8988T (cell line): ENCODE measurements around the gene HLX.
A peak's percentile ranks its signal among the peaks of the same experiment; 100 is the strongest.

ENCODE experiments used
- DNase-seq: peaks from one replicate; pipeline ENCODE4 v3.0.0; 2011

Gene HLX, protein sequence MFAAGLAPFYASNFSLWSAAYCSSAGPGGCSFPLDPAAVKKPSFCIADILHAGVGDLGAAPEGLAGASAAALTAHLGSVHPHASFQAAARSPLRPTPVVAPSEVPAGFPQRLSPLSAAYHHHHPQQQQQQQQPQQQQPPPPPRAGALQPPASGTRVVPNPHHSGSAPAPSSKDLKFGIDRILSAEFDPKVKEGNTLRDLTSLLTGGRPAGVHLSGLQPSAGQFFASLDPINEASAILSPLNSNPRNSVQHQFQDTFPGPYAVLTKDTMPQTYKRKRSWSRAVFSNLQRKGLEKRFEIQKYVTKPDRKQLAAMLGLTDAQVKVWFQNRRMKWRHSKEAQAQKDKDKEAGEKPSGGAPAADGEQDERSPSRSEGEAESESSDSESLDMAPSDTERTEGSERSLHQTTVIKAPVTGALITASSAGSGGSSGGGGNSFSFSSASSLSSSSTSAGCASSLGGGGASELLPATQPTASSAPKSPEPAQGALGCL

GRCh38 chr1:220879076-220879508 is at the start of gene HLX:
TSS of gene HLX (plus strand) at chr1:220879443. CDS start at chr1:220879858, 415 bp downstream.
- peak; percentile 96 for DNase-seq

DNA sequence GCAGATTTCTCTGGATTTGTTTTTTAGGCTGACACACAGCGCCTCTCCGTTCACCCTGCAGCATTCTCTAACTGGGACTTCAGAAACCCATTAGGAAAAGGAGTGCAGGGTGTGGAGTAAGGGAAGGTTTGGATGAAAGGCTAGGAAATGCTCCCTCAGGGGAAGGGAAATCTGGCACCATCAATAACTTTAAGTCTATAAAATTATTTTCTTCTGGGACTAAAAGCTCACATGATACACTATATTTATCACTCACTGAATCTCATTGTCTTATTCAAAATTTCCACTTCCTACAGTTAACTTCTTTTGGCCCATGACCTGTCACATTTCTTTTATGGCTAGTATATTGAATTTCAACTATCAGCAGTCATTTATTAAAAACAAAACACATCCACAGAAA is 45.8 kb upstream of the HLX start:
- DNase-seq: no peak

GRCh38 chr1:220834155-220834870 is 44.9 kb upstream of the HLX start:
- DNase-seq: no peak

DNA sequence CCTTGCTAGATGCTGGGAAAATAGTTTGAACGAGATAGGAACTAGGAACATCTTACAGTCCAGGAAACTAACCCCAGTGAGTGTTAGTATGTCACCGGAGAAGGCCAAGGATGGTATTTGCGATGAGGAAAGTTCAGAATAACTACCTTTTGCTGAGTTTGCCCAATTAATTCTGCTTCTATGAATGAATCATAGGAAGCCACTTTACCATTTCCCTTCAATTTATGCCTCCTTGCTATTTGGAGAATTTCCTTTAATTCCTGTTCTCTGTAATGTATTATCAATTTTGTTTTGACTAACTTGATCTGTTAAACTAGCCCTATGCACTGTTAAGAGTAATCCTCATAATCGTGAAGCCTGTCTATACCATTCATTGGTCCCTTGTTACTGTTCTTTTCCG is 40.7 kb upstream of the HLX start:
- no peak for DNase-seq

DNA sequence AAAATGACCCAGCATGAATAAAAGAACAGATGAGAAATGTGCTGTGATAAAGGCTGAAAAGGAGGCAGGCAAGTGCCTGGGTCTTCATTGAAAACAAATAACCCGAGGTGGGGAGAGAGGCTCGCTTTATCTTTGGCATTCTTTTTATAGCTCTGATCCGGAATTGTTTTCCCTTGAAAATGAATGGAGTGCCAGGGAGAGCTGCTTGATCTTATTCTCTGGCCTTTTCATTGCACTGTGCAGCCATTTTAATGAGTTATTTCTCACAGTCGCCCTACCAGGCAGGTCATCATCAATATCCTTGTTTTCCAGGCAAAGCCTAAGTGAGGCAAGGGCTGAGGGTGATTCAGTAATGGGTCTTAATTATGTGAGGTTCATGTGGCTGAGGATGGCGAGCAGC is 39.8 kb upstream of the HLX start:
- no peak for DNase-seq

DNA sequence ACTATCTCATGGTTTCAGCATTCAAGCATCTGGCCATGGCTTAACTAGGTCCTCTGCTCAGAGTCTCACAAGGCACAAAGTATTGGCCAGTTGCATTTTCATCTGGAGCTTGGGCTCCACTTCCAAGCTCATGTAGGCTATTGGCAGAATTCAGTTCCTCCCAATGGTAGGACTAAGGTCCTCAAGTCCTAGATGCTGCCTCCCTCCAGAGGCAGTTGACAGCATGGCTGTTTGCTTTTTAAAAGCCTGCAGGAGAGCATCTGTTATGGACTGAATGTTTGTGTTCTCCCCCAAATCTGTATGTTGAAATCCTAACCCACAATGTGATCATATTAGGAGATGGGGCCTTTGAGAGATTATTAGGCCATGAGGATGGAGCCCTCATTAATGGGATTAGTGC is 38.0 kb upstream of the HLX start:
- no peak for DNase-seq

DNA sequence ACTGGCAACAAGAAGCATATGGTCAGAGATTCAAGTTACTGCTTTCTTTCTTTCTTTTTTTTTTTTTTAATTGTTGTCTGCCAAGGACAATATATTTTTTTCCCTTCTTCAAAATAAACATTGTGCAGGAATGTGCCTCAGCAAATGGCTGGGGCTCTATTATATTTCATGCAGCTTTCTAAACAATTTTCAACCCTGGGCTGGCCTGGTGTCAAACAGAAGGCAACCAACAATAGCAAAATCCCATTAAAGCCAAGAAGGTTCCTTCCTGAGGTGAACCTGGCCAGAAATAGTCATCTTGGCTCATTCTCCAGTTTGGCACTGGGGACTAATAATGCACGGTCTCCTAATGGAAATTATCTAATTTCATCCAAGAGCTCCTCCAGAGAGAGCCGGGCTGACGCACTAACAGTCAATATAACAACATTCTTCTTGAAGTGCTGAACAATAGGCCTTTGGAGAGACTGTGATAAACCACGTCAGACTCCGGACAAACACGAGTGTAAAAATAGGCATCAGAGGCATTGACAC is 35.7 kb upstream of the HLX start:
- DNase-seq: no peak

GRCh38 chr1:220852408-220852807 is 26.8 kb upstream of the HLX start:
- DNase-seq: no peak

GRCh38 chr1:220872296-220872695 is 6.9 kb upstream of the HLX start:
- DNase-seq: no peak

DNA sequence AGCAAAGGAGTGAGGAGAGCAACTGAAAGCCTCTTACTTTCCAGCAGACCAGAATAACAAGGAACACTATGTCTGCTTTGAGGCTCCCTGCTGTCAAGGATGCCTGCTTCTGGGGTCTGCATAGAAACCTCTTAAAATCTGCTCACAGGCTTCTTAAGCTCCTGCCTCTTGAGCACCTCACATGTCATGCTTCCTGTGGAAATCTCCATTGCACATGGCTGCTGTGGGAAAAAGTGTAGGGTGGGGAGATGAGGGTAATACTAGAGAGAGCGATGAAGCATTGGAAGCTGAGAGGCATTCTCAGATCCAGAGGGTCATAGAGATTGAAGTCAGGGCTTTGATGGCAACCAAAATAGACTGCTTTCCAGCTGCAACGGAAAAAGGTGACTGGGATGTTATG is 6.2 kb upstream of the HLX start:
- no peak for DNase-seq

GRCh38 chr1:220873868-220874655 is 5.2 kb upstream of the HLX start:
- DNase-seq: no peak

DNA sequence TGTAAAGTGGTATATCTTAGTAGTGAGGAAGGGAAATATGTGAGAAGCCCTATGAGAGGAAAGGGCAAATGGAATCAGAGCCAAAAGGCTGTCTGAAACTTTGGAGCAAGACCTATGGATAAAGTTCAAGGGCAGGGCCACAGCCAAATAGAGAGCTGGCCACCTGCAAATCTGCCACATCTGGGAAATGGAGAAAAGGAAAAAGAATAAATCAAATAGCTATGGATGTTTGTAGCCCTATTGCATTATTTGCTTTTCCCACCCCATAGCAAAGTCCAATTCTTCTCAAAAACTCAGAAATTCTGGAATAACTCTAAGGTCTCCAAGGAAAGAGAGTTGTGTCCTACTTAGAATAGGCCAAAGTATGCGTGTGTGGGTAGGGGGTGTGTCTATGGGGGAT is 4.0 kb upstream of the HLX start:
- no peak for DNase-seq

- no peak for DNase-seq
Measured at GRCh38 chr1:220876511-220877376, 2.5 kb upstream of the HLX start.

GRCh38 chr1:220877377-220878095 is 1.7 kb upstream of the HLX start:
- no peak for DNase-seq

GRCh38 chr1:220878191-220879075 is 810 bp upstream of the HLX start:
- no peak for DNase-seq

- peak; percentile 70 for DNase-seq
Measured at GRCh38 chr1:220879509-220880361, 492 bp downstream of the HLX start.

DNA sequence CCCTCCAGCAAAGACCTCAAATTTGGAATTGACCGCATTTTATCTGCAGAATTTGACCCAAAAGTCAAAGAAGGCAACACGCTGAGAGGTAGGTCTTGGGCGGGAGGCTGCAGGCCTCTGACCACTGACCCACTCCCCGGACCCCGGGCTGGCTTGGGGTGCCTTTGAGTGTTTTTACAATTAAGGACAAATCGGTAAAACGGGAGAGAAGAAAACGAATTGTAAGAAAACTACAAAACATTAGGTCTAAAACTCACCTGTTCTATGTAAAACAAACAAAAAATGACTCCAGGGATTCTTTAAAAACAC is 1.1 kb downstream of the HLX start:
- DNase-seq: no peak

DNA sequence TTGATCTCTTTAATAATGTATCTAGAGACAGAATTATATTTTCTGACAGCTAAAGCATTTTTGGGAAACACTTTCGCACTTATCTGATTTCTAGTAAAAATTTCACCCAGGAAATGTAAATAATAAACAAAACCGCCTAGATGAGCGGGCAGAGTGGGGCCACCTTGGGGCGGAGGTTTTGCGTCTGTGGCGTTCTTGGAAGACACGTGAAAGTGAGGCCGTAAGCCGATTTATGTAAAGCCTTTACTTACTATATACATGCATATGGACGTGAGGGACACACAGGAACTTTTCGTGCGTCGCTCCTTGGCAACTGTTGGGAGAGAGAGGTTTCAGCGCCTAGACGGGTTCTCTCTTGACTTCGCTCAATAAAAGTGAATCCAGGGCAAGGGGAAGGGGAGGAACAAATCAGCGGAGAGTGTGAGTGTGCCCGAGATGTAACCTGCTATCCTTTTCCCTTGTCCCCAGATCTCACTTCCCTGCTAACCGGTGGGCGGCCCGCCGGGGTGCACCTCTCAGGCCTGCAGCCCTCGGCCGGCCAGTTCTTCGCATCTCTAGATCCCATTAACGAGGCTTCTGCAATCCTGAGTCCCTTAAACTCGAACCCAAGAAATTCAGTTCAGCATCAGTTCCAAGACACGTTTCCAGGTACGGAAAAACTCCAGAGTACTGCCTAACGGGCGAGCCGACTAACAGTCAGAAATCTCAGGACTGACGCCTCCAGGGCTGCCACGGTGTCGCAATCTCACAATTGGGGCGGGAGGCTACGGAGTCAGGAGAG is 1.7 kb downstream of the HLX start:
- no peak for DNase-seq
